BJ (cell line): ENCODE data around the gene LPAR2. TPM values are rescaled to one million over a fixed set of nuclear protein-coding genes. Genes with fewer than 3 reads are reported as not detected.

Experiments used
- CTCF ChIA-PET: fragments of 350-600 bp; formaldehyde crosslinking; extraction: SDS; loops from one replicate; lab custom pipeline; 2021; ENCODE audit warnings: antibody characterized with exemption, inconsistent platforms; lab: Yijun Ruan, JAX
- POLR2A ChIA-PET: fragments of 300-600 bp; sonication (Branson Sonifier 250); formaldehyde crosslinking; extraction: SDS; loops from one replicate; lab custom pipeline; 2021; ENCODE audit warnings: antibody characterized with exemption; lab: Charles Lee
- DNase-seq: peaks from one replicate; pipeline ENCODE4 v3.0.0-alpha.2; 2011; ENCODE audit warnings: low read depth
- H3K27me3 ChIP-seq: 2 replicates; pipeline ENCODE4 v1.6.0; 2011; ENCODE audit warnings: low read length; ENCODE audit not compliant: control insufficient read depth, insufficient read depth
- H3K36me3 ChIP-seq: 2 replicates; pipeline ENCODE4 v1.5.1; 2011; ENCODE audit warnings: low read length; ENCODE audit not compliant: control insufficient read depth, insufficient read depth
- H3K4me3 ChIP-seq: 2 replicates; pipeline ENCODE4 v1.5.1; 2011; ENCODE audit warnings: low read depth, mild to moderate bottlenecking, control low read depth, low read length
- polyA plus RNA-seq: library from polyadenylated mRNA; depleted of rRNA; stranded (reverse); fragments of >200 nt; gene quantifications from 2 replicates; pipeline ENCODE4 v1.2.3, GENCODE V29; 2011
- TF ChIP-seq, protein P1 (sequence below): IDR thresholded peaks from 2 replicates; pipeline ENCODE4 v1.5.1; 2011; ENCODE audit warnings: low read depth, mild to moderate bottlenecking, control low read depth, inconsistent platforms, low read length, moderate library complexity; ENCODE audit not compliant: insufficient read depth

The LPAR2 gene
- polyA plus RNA-seq, 1 experiment = 2.1 TPM

DNA sequence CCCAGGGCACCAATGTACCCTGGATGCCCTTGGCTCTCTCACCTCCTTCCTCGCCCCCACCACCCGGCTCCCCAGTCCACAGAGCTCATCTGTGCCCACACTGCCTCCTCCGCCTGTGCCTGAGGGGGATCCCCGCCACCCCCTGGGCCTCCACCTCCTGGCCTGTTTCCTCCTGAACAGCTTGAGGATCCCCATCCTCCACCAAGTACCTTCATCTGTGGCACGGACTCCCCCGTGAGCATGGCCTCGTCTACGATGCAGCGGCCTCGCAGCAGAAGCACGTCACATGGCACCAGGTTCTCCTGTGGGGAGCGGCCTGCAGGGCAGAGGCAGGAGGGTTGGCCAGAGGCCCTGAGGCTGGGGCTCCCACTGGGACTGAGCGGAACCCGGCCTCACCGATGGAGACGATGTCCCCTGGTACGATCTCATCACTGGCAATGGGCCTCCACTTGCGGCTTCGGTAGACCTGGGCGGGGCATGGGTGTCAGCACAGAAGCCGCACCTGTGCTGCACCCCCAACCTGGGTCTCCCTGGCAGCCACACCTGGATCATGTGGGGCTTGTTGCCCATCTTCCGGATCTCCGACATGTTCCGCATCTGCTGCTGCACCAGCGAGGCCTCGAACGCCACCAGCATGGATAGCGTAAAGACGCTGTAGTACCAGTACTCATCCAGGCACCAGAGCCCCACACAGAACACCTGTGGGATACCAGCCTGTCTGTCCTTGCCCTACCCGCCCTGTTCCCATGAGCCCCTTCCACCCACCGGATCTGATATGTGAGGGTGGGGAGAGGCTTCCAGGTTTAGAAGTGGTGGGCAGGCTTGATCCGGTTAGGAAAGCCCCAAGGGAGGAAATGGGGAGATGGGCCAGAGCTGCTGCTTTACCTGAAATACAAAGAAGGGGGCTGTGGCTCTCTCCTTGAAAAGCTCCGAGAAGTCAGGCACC lies 28.7 kb upstream of the LPAR2 start:
- no peak for DNase-seq
- H3K27me3 ChIP-seq = no peaks in the 10 kb centered on the region
- ChIA-PET CTCF (interaction anchor here (0.6 to 2.8 kb wide), 4 partner anchors 10 to 124 kb away, joined by 3 to 9 read pairs (median 3); no protein-coding TSS in a partner anchor), POLR2A (no interaction called here)
- peaks cover 58% of the 10 kb centered on the region for H3K36me3 ChIP-seq
- no peak overlapping the region for H3K4me3 ChIP-seq
- TF ChIP-seq, protein P1, sequence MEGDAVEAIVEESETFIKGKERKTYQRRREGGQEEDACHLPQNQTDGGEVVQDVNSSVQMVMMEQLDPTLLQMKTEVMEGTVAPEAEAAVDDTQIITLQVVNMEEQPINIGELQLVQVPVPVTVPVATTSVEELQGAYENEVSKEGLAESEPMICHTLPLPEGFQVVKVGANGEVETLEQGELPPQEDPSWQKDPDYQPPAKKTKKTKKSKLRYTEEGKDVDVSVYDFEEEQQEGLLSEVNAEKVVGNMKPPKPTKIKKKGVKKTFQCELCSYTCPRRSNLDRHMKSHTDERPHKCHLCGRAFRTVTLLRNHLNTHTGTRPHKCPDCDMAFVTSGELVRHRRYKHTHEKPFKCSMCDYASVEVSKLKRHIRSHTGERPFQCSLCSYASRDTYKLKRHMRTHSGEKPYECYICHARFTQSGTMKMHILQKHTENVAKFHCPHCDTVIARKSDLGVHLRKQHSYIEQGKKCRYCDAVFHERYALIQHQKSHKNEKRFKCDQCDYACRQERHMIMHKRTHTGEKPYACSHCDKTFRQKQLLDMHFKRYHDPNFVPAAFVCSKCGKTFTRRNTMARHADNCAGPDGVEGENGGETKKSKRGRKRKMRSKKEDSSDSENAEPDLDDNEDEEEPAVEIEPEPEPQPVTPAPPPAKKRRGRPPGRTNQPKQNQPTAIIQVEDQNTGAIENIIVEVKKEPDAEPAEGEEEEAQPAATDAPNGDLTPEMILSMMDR = no peak

DNA sequence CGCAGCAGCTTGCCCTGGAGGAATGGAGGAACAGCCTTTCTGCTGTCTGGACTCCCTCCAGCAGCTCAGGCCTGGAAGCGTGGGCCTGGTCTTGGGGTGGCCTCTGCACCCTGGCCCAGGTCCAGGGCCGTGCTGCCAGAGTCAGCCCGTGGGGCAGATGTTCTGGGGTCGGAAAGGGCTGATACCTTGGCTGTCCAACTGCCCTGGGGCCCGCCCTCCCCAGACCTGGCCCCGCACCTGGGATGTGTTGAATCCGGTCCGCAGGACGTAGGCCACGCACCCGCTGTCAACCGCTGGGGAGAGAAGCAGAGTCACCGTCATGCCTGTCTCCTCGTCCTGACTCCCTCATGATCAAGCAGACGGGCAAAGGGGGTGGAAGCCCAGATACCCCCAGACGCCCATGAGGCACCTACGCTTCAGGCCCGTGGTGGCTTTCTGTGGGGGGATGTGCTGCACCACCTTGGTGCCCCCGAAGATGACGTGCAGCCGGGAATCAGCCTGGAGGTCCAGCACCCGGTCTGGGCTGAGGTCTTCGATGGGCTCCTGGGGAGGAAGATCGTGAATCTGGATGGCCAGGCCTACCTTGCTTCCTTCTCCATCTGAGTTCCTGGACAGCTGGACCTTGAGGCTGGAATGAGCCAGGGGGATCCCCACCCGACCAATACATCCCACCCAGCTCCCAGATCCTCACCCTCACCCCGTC lies 27.8 kb upstream of the LPAR2 start:
- ChIA-PET CTCF (interaction anchor here (0.8 to 2.8 kb wide), 2 partner anchors 12 to 123 kb away, joined by 3 to 9 read pairs; no protein-coding TSS in a partner anchor), POLR2A (no interaction called here)
- TF ChIP-seq, protein P1 = no peak
- Histone ChIP-seq H3K36me3 (peaks cover 65% of the 10 kb centered on the region), H3K4me3 (no peak overlapping the region), H3K27me3 (no peaks in the 10 kb centered on the region)
- DNase-seq = no peak

DNA sequence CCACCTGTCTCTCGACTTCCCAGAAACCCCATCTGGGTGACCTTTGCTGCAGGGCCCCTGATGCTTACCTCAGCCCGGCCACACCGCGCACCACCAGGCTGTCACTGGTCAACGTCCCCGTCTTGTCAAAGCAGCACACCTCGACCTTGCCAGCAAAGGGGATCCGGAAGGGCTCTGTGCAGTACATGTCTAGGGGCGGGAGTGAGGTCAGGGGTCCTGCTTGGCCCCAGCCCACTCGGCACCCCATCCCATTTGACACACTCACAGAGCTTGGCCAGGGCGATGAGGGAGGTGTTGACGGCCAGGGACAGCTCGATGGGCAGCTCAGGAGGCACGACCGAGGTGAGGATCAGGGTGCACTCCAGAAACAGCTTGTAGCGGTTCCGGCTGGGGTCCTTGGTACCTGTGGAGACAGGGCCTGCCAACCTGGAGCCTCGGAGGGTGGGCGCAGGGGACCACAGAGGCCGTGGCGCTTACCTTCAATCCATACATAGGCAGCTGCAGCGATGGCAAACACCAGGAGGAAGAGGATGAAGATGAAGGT lies 27.1 kb upstream of the LPAR2 start:
- TF ChIP-seq, protein P1 = no peak
- H3K4me3 ChIP-seq = no peak overlapping the region
- H3K27me3 ChIP-seq = no peaks in the 10 kb centered on the region
- no peak for DNase-seq
- peaks cover 70% of the 10 kb centered on the region for H3K36me3 ChIP-seq
- ChIA-PET POLR2A (no interaction called here), CTCF (interaction anchor here (1.4 to 2.8 kb wide), 2 partner anchors 10 to 123 kb away, joined by 3 to 9 read pairs; no protein-coding TSS in a partner anchor)

DNA sequence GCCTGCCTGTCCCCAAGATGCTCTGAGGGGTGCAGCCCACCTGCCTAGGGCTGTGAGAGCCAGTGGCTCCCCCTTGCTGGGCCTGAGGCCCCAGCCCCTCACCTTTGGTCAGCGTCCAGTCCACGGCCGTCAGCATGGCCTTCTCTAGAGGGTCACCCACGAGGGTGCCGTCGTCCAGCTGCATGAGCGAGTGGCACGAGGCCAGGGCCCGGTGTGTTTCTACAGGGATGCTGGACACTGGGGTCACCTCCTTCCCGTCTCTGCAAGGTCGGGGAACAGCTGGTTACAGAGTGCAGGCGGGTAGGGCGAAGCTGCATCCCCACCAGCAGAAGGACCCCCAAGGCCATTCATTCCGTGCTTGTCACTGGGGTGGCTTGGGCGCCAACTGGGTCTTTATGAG lies 26.4 kb upstream of the LPAR2 start:
- CTCF ChIA-PET = interaction anchor here (1.4 to 2.8 kb wide), 2 partner anchors 9 to 122 kb away, joined by 3 to 9 read pairs; no protein-coding TSS in a partner anchor
- POLR2A ChIA-PET = no interaction called here
- Histone ChIP-seq H3K27me3 (no peaks in the 10 kb centered on the region), H3K36me3 (peaks cover 70% of the 10 kb centered on the region), H3K4me3 (no peak overlapping the region)
- TF ChIP-seq, protein P1 = no peak
- no peak for DNase-seq
